HepG2 (cell line): ENCODE results near the gene MAP1LC3B. TPM values are rescaled to one million over a fixed set of nuclear protein-coding genes. Genes with fewer than 3 reads are reported as not detected.

ENCODE experiments used
- ATAC-seq: fragments of 200-7000 bp; cut with Tn5 transposase; 3 replicates; pipeline ENCODE4 v1.9.1; 2020; ENCODE audit warnings: mild to moderate bottlenecking, moderate library complexity
- BruUV-seq: library from RNA; stranded (reverse); fragments of 400-500 nt; replicated peaks from 2 replicates; lab custom pipeline; 2021; lab: Mats Ljungman, UMichigan
- CTCF ChIA-PET: fragments of 300-600 bp; formaldehyde crosslinking; extraction: SDS; loops from one replicate; lab custom pipeline; 2021; ENCODE audit warnings: low total read pairs, inconsistent platforms, low intra/inter-chr PET ratio; lab: Yijun Ruan, JAX
- POLR2A ChIA-PET: fragments of 350-600 bp; sonication (Branson Sonifier 250); formaldehyde crosslinking; loops from one replicate; lab custom pipeline; 2020; ENCODE audit warnings: antibody characterized with exemption, inconsistent platforms; lab: Yijun Ruan, JAX
- DNase-seq: peaks from one replicate; pipeline ENCODE4 v3.0.0-alpha.2; 2015; ENCODE audit warnings: low spot score
- FAIRE-seq: peaks from 3 replicates; lab custom pipeline; 2011; peaks lifted over from hg19 to GRCh38; lab: Jason Lieb, UNC
- H2AFZ ChIP-seq: one replicate; pipeline ENCODE4 v1.6.1; 2011; ENCODE audit warnings: low read length, inconsistent platforms
- H3K27ac ChIP-seq: fragments of 300-600 bp; 3 replicates; pipeline ENCODE4 v1.8.0; 2011; ENCODE audit warnings: mixed run types, mild to moderate bottlenecking, mixed read lengths, low read length, inconsistent platforms; ENCODE audit not compliant: insufficient read depth; ENCODE audit errors: extremely low read length
- H3K27me3 ChIP-seq, 2 experiments: fragments of 200-600 bp in 1 of 2; 2 replicates in 1 of 2; 3 replicates in 1 of 2; pipeline versions ENCODE4 v1.6.0 to v1.8.0; 2011; ENCODE audit warnings: low read length in 2 of 2, mild to moderate bottlenecking in 2 of 2, moderate library complexity in 2 of 2, inconsistent platforms in 1 of 2; ENCODE audit not compliant: insufficient read depth in 2 of 2, control insufficient read depth in 1 of 2
- H3K36me3 ChIP-seq, 2 experiments: fragments of 200-600 bp in 1 of 2; replicated peaks in 1 of 2; 2 replicates in 1 of 2; 3 replicates in 1 of 2; pipeline versions ENCODE4 v1.5.1 to v1.8.0; 2011; ENCODE audit warnings: low read length in 2 of 2, inconsistent platforms in 1 of 2; ENCODE audit not compliant: insufficient read depth in 2 of 2, control insufficient read depth in 1 of 2
- H3K4me1 ChIP-seq: 2 replicates; pipeline ENCODE4 v1.5.1; 2012; ENCODE audit warnings: low read length, inconsistent platforms; ENCODE audit not compliant: insufficient read depth
- H3K4me2 ChIP-seq: 2 replicates; pipeline ENCODE4 v1.6.0; 2011; ENCODE audit warnings: low read depth, low read length, inconsistent platforms
- H3K4me3 ChIP-seq, 3 experiments: fragments of 200-600 bp in 1 of 3; sonication (generic), shearing (Covaris generic) in 1 of 3; replicated peaks in 1 of 3; 2 replicates each; pipeline ENCODE4 v1.5.1; 2011 to 2016; ENCODE audit warnings: low read length in 3 of 3, inconsistent platforms in 2 of 3, low read depth in 2 of 3, mild to moderate bottlenecking in 2 of 3, control low read depth in 1 of 3, mixed read lengths in 1 of 3; ENCODE audit not compliant: insufficient read depth in 1 of 3
- H3K79me2 ChIP-seq: one replicate; pipeline ENCODE4 v1.6.1; 2011; ENCODE audit warnings: low read length, inconsistent platforms; ENCODE audit not compliant: insufficient read depth
- H3K9ac ChIP-seq: 2 replicates; pipeline ENCODE4 v1.6.0; 2011; ENCODE audit warnings: mild to moderate bottlenecking, low read depth, low read length, inconsistent platforms; ENCODE audit not compliant: insufficient read depth
- H3K9me3 ChIP-seq: 2 replicates; pipeline ENCODE4 v1.5.1; 2012; ENCODE audit warnings: mild to moderate bottlenecking, low read length
- H4K20me1 ChIP-seq: 2 replicates; pipeline ENCODE4 v1.6.0; 2011; ENCODE audit warnings: inconsistent platforms, mild to moderate bottlenecking, low read length, moderate library complexity; ENCODE audit not compliant: insufficient read depth
- ARNTL ChIP-seq: sonication (generic); formaldehyde crosslinking; IDR thresholded peaks from 2 replicates; pipeline ENCODE4 v1.4.0; 2020; ENCODE audit warnings: mild to moderate bottlenecking, missing genetic modification reagents
- ATM ChIP-seq: fragments of 450-650 bp; IDR thresholded peaks from 2 replicates; pipeline ENCODE4 v1.7.1; 2017; ENCODE audit warnings: mild to moderate bottlenecking, borderline replicate concordance
- KDM5B ChIP-seq: sonication (generic); formaldehyde crosslinking; IDR thresholded peaks from 2 replicates; pipeline ENCODE4 v1.4.0; 2020; ENCODE audit warnings: missing genetic modification reagents, mild to moderate bottlenecking, borderline replicate concordance
- NR2F2 ChIP-seq: IDR thresholded peaks from 2 replicates; pipeline ENCODE4 v1.6.1; 2012; ENCODE audit warnings: low read depth, inconsistent platforms, borderline replicate concordance
- PTBP1 ChIP-seq: fragments of 200-400 bp; formaldehyde crosslinking; IDR thresholded peaks from 2 replicates; pipeline ENCODE4 v1.6.1; 2018; ENCODE audit warnings: low read length, low read depth; ENCODE audit not compliant: poor library complexity, severe bottlenecking
- ZFP90 ChIP-seq: sonication (generic); formaldehyde crosslinking; IDR thresholded peaks from 2 replicates; pipeline ENCODE4 v1.8.0; 2022; ENCODE audit warnings: missing genetic modification reagents, mild to moderate bottlenecking, inconsistent platforms, borderline replicate concordance
- ZFYVE20 ChIP-seq: sonication (generic); formaldehyde crosslinking; IDR thresholded peaks from 2 replicates; pipeline ENCODE4 v1.8.0; 2023; ENCODE audit warnings: low read depth, mild to moderate bottlenecking, moderate library complexity, missing genetic modification reagents, borderline replicate concordance
- ZMAT3 ChIP-seq: sonication (generic); formaldehyde crosslinking; conservative IDR thresholded peaks from 2 replicates; pipeline ENCODE4 v1.7.0; 2021; ENCODE audit warnings: missing genetic modification reagents
- ZNF253 ChIP-seq: sonication (generic); formaldehyde crosslinking; IDR thresholded peaks from 2 replicates; pipeline ENCODE4 v1.8.0; 2022; ENCODE audit warnings: mild to moderate bottlenecking, missing genetic modification reagents, borderline replicate concordance
- ZNF709 ChIP-seq: sonication (generic); formaldehyde crosslinking; IDR thresholded peaks from 2 replicates; pipeline ENCODE4 v1.5.0; 2020; ENCODE audit warnings: mild to moderate bottlenecking, missing genetic modification reagents
- WGBS: methylation state at CpG from one replicate; pipeline ENCODE4 v1.1.6; 2017; ENCODE audit warnings: low lambda C conversion rate; 5-methylcytosine and 5-hydroxymethylcytosine counted together
- in situ Hi-C: cut with HindIII; loops from 2 replicates; pipeline ENCODE4 v1.10.0; 2017; ENCODE audit warnings: low pct_unique_long_range_greater_than_20kb; ENCODE audit not compliant: extremely low pct_ligation_motif_present
- intact Hi-C: fragments of 100-400 bp; cut with micrococcal nuclease; formaldehyde crosslinking; loops from one replicate; pipeline ENCODE4 v1.10.0; 2022; ENCODE audit not compliant: unreplicated experiment
- polyA plus RNA-seq, 8 experiments: library from polyadenylated mRNA; depleted of rRNA in 3 of 8; stranded (reverse) in 7 of 8; unstranded in 1 of 8; fragments of >200 nt; fragmentation: Illumina TruSeq in 4 of 8; extraction: Trizol in 4 of 8; gene quantifications; 2 replicates each; pipeline versions ENCODE4 v1.2.1 to v1.2.3, GENCODE V29; 2011 to 2016; ENCODE audit warnings: low read depth in 4 of 8, missing spikeins in 1 of 8, mixed read lengths in 1 of 8; ENCODE audit not compliant: insufficient read depth in 1 of 8
- total RNA-seq, 5 experiments: library from RNA; depleted of rRNA; stranded (reverse); fragments of >200 nt; fragmentation: Illumina TruSeq; extraction: Trizol; gene quantifications; 2 replicates each; pipeline ENCODE4 v1.2.3, GENCODE V29; 2016; ENCODE audit warnings: low read depth in 1 of 5
- TF ChIP-seq, protein P1 (sequence below): sonication (generic); formaldehyde crosslinking; IDR thresholded peaks from 2 replicates; pipeline ENCODE4 v1.5.0; 2020; ENCODE audit warnings: missing genetic modification reagents
- TF ChIP-seq, protein P2 (sequence below): sonication (generic); formaldehyde crosslinking; conservative IDR thresholded peaks from 2 replicates; pipeline ENCODE4 v1.4.0; 2020; ENCODE audit warnings: missing genetic modification reagents
- TF ChIP-seq, protein P3 (sequence below): sonication (generic); formaldehyde crosslinking; IDR thresholded peaks from 2 replicates; pipeline ENCODE4 v1.4.0; 2020; ENCODE audit warnings: missing genetic modification reagents
- TF ChIP-seq, protein P4 (sequence below): sonication (generic); formaldehyde crosslinking; IDR thresholded peaks from 2 replicates; pipeline ENCODE4 v1.5.0; 2020; ENCODE audit warnings: mild to moderate bottlenecking, missing genetic modification reagents, moderate library complexity

Gene MAP1LC3B
- total and polyA plus RNA-seq, 2 of the 13 experiments (the other 11 are each of a cell fraction or from before 2014, with no cell fraction given) = 15.7 to 37.4 TPM

DNA sequence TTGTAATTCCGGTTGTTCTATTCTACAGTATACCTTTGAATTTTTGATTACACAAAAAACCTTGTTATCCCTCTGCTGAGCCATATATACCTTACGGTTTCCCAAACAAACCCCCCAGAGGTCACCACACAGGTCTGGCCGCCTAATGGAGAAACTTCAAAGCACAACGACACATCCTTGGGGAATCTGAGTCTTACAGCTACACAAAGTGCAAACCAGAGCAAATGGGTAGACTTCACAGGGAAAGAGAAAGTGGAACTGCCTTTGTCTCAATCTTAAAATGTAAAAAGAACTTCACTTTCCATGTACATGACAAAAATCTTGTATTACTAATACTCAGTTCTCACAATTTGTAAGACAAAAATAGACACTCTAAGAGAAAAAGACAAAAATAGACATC lies 11.3 kb upstream of the MAP1LC3B start:
- H3K4me1 ChIP-seq = peaks cover 59% of the 10 kb centered on the region
- peak; percentile 67 for DNase-seq
- WGBS = 3% methylated on average over 4 of the region's 4 CpGs
- POLR2A ChIA-PET = interaction anchor here (1.4 to 14.0 kb wide), 7 partner anchors 8 to 63 kb away, joined by 4 to 265 read pairs (median 39); partner anchors contain the start of genes C16orf95 and MAP1LC3B
- peak overlapping the region; percentile 98 for H3K4me2 ChIP-seq
- no peaks in the 10 kb centered on the region for H3K9me3 ChIP-seq
- no peak overlapping the region for H2AFZ ChIP-seq
- peaks cover 71% of the 10 kb centered on the region for H3K79me2 ChIP-seq
- H3K36me3 ChIP-seq = peaks cover 12 to 32% of the 10 kb centered on the region in 2 experiments
- in situ Hi-C loops = loop anchor here (25.0 kb wide), 1 partner anchor 481 kb away; the partner anchor contains the start of gene SLC7A5
- intact Hi-C loops = loop anchor here (2.0 to 10.0 kb wide), 3 partner anchors 14 to 474 kb away; no protein-coding TSS in a partner anchor
- BruUV-seq = TSS peak; percentile 51
- peak overlapping the region; percentile 82 to 96 (median 84) for H3K4me3 ChIP-seq
- peak overlapping the region; percentile 100 for H3K27ac ChIP-seq
- peak; percentile 15 for FAIRE-seq
- H4K20me1 ChIP-seq = peaks cover 62% of the 10 kb centered on the region
- H3K9ac ChIP-seq = peak overlapping the region; percentile 81
- CTCF ChIA-PET = interaction anchor here (1.1 kb wide), 1 partner anchor 56 kb away, joined by 3 read pairs; no protein-coding TSS in a partner anchor
- H3K27me3 ChIP-seq = no peaks in the 10 kb centered on the region; a peak in 1 of 5 replicates
- no peak for ATAC-seq
- no peak for TF ChIP-seq ZMAT3 (CRISPR knock-in tag)
- 0 out of 2 replicates have a peak, but pooled peaks have one; percentile 10 for TF ChIP-seq ARNTL (CRISPR knock-in tag)
- TF ChIP-seq, protein P1, sequence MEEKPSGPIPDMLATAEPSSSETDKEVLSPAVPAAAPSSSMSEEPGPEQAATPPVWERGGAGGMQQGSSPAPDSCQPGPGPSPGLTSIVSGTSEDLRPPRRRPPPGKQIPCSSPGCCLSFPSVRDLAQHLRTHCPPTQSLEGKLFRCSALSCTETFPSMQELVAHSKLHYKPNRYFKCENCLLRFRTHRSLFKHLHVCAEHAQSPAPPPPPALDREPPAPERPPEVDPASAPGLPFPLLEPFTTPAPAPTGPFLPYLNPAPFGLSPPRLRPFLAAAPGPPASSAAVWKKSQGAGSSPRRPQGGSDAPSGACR (CRISPR knock-in tag) = no peak
- TF ChIP-seq ZNF709 (CRISPR knock-in tag) = no peak
- TF ChIP-seq, protein P2, sequence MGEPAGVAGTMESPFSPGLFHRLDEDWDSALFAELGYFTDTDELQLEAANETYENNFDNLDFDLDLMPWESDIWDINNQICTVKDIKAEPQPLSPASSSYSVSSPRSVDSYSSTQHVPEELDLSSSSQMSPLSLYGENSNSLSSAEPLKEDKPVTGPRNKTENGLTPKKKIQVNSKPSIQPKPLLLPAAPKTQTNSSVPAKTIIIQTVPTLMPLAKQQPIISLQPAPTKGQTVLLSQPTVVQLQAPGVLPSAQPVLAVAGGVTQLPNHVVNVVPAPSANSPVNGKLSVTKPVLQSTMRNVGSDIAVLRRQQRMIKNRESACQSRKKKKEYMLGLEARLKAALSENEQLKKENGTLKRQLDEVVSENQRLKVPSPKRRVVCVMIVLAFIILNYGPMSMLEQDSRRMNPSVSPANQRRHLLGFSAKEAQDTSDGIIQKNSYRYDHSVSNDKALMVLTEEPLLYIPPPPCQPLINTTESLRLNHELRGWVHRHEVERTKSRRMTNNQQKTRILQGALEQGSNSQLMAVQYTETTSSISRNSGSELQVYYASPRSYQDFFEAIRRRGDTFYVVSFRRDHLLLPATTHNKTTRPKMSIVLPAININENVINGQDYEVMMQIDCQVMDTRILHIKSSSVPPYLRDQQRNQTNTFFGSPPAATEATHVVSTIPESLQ = no peak
- TF ChIP-seq NR2F2 = peak; percentile 46; the same call in 1 of the 2 replicates
- TF ChIP-seq, protein P3, sequence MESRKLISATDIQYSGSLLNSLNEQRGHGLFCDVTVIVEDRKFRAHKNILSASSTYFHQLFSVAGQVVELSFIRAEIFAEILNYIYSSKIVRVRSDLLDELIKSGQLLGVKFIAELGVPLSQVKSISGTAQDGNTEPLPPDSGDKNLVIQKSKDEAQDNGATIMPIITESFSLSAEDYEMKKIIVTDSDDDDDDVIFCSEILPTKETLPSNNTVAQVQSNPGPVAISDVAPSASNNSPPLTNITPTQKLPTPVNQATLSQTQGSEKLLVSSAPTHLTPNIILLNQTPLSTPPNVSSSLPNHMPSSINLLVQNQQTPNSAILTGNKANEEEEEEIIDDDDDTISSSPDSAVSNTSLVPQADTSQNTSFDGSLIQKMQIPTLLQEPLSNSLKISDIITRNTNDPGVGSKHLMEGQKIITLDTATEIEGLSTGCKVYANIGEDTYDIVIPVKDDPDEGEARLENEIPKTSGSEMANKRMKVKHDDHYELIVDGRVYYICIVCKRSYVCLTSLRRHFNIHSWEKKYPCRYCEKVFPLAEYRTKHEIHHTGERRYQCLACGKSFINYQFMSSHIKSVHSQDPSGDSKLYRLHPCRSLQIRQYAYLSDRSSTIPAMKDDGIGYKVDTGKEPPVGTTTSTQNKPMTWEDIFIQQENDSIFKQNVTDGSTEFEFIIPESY (CRISPR knock-in tag) = no peak
- no peak for TF ChIP-seq PTBP1
- no peak for TF ChIP-seq KDM5B
- TF ChIP-seq ATM = no peak
- no peak for TF ChIP-seq ZFYVE20 (CRISPR knock-in tag)
- no peak for TF ChIP-seq ZFP90 (CRISPR knock-in tag)
- TF ChIP-seq, protein P4, sequence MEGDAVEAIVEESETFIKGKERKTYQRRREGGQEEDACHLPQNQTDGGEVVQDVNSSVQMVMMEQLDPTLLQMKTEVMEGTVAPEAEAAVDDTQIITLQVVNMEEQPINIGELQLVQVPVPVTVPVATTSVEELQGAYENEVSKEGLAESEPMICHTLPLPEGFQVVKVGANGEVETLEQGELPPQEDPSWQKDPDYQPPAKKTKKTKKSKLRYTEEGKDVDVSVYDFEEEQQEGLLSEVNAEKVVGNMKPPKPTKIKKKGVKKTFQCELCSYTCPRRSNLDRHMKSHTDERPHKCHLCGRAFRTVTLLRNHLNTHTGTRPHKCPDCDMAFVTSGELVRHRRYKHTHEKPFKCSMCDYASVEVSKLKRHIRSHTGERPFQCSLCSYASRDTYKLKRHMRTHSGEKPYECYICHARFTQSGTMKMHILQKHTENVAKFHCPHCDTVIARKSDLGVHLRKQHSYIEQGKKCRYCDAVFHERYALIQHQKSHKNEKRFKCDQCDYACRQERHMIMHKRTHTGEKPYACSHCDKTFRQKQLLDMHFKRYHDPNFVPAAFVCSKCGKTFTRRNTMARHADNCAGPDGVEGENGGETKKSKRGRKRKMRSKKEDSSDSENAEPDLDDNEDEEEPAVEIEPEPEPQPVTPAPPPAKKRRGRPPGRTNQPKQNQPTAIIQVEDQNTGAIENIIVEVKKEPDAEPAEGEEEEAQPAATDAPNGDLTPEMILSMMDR (CRISPR knock-in tag) = no peak
- no peak for TF ChIP-seq ZNF253 (CRISPR knock-in tag)
